K562 (cell line): ENCODE results near the gene ADAM15. TPM values are rescaled to one million over a fixed set of nuclear protein-coding genes. Genes with fewer than 3 reads are reported as not detected.

Source experiments
- BACH1 ChIP-seq: fragments of 200-800 bp; sonication (Bioruptor generic); IDR thresholded peaks from 2 replicates; pipeline ENCODE4 v1.6.1; 2016; ENCODE audit warnings: missing genetic modification characterization, missing compliant biosample characterization
- C11orf30 ChIP-seq: fragments of 450-650 bp; IDR thresholded peaks from 2 replicates; pipeline ENCODE4 v1.6.1; 2016; ENCODE audit warnings: low read depth, mild to moderate bottlenecking
- CSDE1 ChIP-seq, 2 experiments: fragments of 450-650 bp; IDR thresholded peaks; 2 replicates each; pipeline ENCODE4 v1.6.1; 2016; ENCODE audit warnings: mild to moderate bottlenecking in 1 of 2
- RB1 ChIP-seq: fragments of 450-650 bp; IDR thresholded peaks from 2 replicates; pipeline ENCODE4 v1.6.1; 2017; ENCODE audit warnings: low read depth, mild to moderate bottlenecking
- SRSF7 ChIP-seq: fragments of 200-400 bp; formaldehyde crosslinking; optimal IDR thresholded peaks from 2 replicates; pipeline ENCODE3; 2017; ENCODE audit warnings: mild to moderate bottlenecking, low read depth, low read length
- TOE1 ChIP-seq, 2 experiments: fragments of 450-650 bp in 1 of 2; sonication (generic) in 1 of 2; formaldehyde crosslinking in 1 of 2; IDR thresholded peaks; 2 replicates each; pipeline versions ENCODE4 v1.7.1 to v1.8.0; 2016 to 2022; ENCODE audit warnings: borderline replicate concordance in 2 of 2, mild to moderate bottlenecking in 2 of 2, antibody characterized with exemption in 1 of 2, inconsistent platforms in 1 of 2, low read depth in 1 of 2, missing genetic modification reagents in 1 of 2, moderate library complexity in 1 of 2
- WHSC1 ChIP-seq: IDR thresholded peaks from one replicate; pipeline ENCODE4 v1.6.1; 2012; ENCODE audit warnings: low read length, control low read depth, inconsistent platforms
- ZC3H11A ChIP-seq: IDR thresholded peaks from 2 replicates; pipeline ENCODE4 v1.6.1; 2012; ENCODE audit warnings: low read depth, low read length, improper control_type of control experiment
- ZNF12 ChIP-seq: sonication (generic); formaldehyde crosslinking; IDR thresholded peaks from 2 replicates; pipeline ENCODE4 v1.4.0; 2020; ENCODE audit warnings: mild to moderate bottlenecking, missing genetic modification reagents
- ZNF165 ChIP-seq: fragments of 250-450 bp; sonication (Bioruptor Pico); IDR thresholded peaks from 2 replicates; pipeline ENCODE4 v1.4.0; 2020; ENCODE audit warnings: borderline replicate concordance
- ZNF175 ChIP-seq: fragments of 200-800 bp; sonication (Bioruptor generic); IDR thresholded peaks from 2 replicates; pipeline ENCODE4 v1.6.1; 2016; ENCODE audit warnings: low read depth, mild to moderate bottlenecking, missing genetic modification characterization, missing compliant biosample characterization
- ZNF561 ChIP-seq: fragments of 450-650 bp; formaldehyde crosslinking; conservative IDR thresholded peaks from 2 replicates; pipeline ENCODE4 v1.4.0; 2020; ENCODE audit warnings: mild to moderate bottlenecking, moderate library complexity
- ZNF699 ChIP-seq: fragments of 250-450 bp; sonication (Bioruptor Pico); IDR thresholded peaks from 2 replicates; pipeline ENCODE4 v1.8.0; 2021; ENCODE audit warnings: mild to moderate bottlenecking, moderate library complexity; ENCODE audit not compliant: insufficient replicate concordance
- polyA plus RNA-seq, 8 experiments: library from polyadenylated mRNA; depleted of rRNA in 4 of 8; stranded (reverse) in 5 of 8; unstranded in 3 of 8; fragments of >200 nt; fragmentation: Nextera tagmentation in 2 of 8; fragmentation: Illumina TruSeq in 1 of 8; extraction: Ambion mirVana in 2 of 8; extraction: Trizol in 1 of 8; gene quantifications; 2 replicates each; pipeline versions ENCODE4 v1.2.1 to v1.2.3, GENCODE V29; 2011 to 2014; ENCODE audit warnings: inconsistent platforms in 1 of 8, missing spikeins in 1 of 8
- total RNA-seq, 7 experiments: library from RNA; depleted of rRNA in 6 of 7; stranded (reverse); fragments of >200 nt in 6 of 7; fragmentation: Illumina TruSeq in 2 of 7; extraction: Trizol in 2 of 7; gene quantifications; 2 replicates each; pipeline versions ENCODE4 v1.2.1 to v1.2.3, GENCODE V29; 2011 to 2021; ENCODE audit warnings: low replicate concordance in 1 of 7
- TF ChIP-seq, protein P1 (sequence below): fragments of 250-450 bp; sonication (Bioruptor Pico); IDR thresholded peaks from 2 replicates; pipeline ENCODE4 v1.8.0; 2021; ENCODE audit warnings: mild to moderate bottlenecking, moderate library complexity
- TF ChIP-seq, protein P2 (sequence below): sonication (generic); formaldehyde crosslinking; IDR thresholded peaks from 2 replicates; pipeline ENCODE4 v1.9.0; 2022; ENCODE audit warnings: mild to moderate bottlenecking, missing genetic modification reagents
- TF ChIP-seq, protein P3 (sequence below): sonication (generic); formaldehyde crosslinking; IDR thresholded peaks from 2 replicates; pipeline ENCODE4 v1.8.0; 2023; ENCODE audit warnings: mild to moderate bottlenecking, missing genetic modification reagents
- TF ChIP-seq, protein P4 (sequence below): fragments of 250-450 bp; sonication (Bioruptor Pico); IDR thresholded peaks from 2 replicates; pipeline ENCODE4 v1.4.0; 2020; ENCODE audit warnings: mild to moderate bottlenecking, moderate library complexity

The ADAM15 gene
- total and polyA plus RNA-seq, 9 of the 15 experiments (the other 6 are each of a cell fraction or from before 2014, with no cell fraction given): 0.69 to 72.3 (median 32.8) TPM

DNA sequence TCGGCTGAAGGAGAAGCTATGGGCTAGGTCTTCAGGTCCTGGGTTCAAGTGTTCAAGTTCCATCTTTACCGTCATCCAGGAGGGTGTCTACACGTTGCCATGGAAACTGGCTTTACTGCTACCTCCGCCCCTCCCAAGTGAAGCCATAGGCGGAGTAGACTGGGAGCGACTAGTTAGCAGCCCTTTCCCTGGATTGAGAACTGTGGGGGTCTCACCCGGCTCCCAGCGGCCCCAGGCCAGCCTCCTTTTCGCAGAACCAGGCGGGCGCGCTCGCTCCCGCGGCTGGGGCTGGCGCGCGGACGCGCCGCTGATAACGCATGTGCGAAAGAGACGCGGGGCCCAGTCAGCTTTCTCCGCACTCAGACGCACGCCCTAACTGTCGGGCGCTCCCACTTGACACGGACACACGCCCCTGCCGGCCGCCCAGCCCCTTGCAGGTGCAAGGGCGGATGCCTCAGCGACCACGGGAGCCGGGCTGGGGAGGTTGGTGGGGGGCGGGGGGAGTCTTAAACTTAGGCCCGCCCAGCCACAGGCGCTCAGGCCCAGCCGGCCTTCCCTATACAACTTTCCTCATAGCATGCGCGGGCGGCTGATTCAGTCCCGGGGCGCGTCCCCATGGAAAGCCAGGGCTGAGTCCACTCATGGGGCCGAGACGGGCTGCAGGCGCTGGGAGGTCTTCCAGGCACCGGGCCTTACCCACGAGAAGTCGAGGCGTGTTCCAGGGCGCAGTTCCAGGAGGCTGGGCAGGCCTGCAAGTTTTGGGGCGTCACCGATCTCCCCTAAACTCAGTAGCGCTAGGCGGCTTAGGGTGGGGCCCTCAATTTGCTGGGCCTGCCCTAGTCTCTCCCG is 19.8 kb downstream of the ADAM15 start (continued):
- TF ChIP-seq C11orf30: peak; percentile 39; the same call in 1 of the 2 replicates
- no peak for TF ChIP-seq WHSC1
- no peak for TF ChIP-seq ZNF699
- TF ChIP-seq RB1: peak; percentile 71; the same call in 1 of the 2 replicates
- TF ChIP-seq, protein P1, sequence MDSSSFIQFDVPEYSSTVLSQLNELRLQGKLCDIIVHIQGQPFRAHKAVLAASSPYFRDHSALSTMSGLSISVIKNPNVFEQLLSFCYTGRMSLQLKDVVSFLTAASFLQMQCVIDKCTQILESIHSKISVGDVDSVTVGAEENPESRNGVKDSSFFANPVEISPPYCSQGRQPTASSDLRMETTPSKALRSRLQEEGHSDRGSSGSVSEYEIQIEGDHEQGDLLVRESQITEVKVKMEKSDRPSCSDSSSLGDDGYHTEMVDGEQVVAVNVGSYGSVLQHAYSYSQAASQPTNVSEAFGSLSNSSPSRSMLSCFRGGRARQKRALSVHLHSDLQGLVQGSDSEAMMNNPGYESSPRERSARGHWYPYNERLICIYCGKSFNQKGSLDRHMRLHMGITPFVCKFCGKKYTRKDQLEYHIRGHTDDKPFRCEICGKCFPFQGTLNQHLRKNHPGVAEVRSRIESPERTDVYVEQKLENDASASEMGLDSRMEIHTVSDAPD (CRISPR knock-in tag): no peak
- TF ChIP-seq CSDE1 (IDR thresholded peaks at IDR 0.05): peak in 1 of 2 experiments; percentile 70; a peak in 1 of 4 replicates
- TF ChIP-seq, protein P2, sequence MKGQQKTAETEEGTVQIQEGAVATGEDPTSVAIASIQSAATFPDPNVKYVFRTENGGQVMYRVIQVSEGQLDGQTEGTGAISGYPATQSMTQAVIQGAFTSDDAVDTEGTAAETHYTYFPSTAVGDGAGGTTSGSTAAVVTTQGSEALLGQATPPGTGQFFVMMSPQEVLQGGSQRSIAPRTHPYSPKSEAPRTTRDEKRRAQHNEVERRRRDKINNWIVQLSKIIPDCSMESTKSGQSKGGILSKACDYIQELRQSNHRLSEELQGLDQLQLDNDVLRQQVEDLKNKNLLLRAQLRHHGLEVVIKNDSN (CRISPR knock-in tag): no peak; the same call in 1 of the 2 replicates
- TF ChIP-seq BACH1 (tag): no peak
- 0 out of 2 replicates have a peak, but pooled peaks have one; percentile 37 for TF ChIP-seq ZNF12 (CRISPR knock-in tag)
- no peak for TF ChIP-seq ZNF165 (CRISPR knock-in tag)
- TF ChIP-seq, protein P3, sequence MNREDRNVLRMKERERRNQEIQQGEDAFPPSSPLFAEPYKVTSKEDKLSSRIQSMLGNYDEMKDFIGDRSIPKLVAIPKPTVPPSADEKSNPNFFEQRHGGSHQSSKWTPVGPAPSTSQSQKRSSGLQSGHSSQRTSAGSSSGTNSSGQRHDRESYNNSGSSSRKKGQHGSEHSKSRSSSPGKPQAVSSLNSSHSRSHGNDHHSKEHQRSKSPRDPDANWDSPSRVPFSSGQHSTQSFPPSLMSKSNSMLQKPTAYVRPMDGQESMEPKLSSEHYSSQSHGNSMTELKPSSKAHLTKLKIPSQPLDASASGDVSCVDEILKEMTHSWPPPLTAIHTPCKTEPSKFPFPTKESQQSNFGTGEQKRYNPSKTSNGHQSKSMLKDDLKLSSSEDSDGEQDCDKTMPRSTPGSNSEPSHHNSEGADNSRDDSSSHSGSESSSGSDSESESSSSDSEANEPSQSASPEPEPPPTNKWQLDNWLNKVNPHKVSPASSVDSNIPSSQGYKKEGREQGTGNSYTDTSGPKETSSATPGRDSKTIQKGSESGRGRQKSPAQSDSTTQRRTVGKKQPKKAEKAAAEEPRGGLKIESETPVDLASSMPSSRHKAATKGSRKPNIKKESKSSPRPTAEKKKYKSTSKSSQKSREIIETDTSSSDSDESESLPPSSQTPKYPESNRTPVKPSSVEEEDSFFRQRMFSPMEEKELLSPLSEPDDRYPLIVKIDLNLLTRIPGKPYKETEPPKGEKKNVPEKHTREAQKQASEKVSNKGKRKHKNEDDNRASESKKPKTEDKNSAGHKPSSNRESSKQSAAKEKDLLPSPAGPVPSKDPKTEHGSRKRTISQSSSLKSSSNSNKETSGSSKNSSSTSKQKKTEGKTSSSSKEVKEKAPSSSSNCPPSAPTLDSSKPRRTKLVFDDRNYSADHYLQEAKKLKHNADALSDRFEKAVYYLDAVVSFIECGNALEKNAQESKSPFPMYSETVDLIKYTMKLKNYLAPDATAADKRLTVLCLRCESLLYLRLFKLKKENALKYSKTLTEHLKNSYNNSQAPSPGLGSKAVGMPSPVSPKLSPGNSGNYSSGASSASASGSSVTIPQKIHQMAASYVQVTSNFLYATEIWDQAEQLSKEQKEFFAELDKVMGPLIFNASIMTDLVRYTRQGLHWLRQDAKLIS (CRISPR knock-in tag): 0 out of 2 replicates have a peak, but pooled peaks have one; percentile 68
- no peak for TF ChIP-seq SRSF7
- TF ChIP-seq TOE1 (IDR thresholded peaks at IDR 0.05; ENCODE audit: borderline replicate concordance): no peak; the same call in 1 of the 2 replicates
- no peak for TF ChIP-seq TOE1 (CRISPR knock-in tag; IDR thresholded peaks at IDR 0.05; ENCODE audit: borderline replicate concordance, low read depth)
- TF ChIP-seq ZNF561: no peak
- TF ChIP-seq ZNF175 (CRISPR knock-in tag): peak; percentile 33; the same call in 1 of the 2 replicates
- TF ChIP-seq, protein P4, sequence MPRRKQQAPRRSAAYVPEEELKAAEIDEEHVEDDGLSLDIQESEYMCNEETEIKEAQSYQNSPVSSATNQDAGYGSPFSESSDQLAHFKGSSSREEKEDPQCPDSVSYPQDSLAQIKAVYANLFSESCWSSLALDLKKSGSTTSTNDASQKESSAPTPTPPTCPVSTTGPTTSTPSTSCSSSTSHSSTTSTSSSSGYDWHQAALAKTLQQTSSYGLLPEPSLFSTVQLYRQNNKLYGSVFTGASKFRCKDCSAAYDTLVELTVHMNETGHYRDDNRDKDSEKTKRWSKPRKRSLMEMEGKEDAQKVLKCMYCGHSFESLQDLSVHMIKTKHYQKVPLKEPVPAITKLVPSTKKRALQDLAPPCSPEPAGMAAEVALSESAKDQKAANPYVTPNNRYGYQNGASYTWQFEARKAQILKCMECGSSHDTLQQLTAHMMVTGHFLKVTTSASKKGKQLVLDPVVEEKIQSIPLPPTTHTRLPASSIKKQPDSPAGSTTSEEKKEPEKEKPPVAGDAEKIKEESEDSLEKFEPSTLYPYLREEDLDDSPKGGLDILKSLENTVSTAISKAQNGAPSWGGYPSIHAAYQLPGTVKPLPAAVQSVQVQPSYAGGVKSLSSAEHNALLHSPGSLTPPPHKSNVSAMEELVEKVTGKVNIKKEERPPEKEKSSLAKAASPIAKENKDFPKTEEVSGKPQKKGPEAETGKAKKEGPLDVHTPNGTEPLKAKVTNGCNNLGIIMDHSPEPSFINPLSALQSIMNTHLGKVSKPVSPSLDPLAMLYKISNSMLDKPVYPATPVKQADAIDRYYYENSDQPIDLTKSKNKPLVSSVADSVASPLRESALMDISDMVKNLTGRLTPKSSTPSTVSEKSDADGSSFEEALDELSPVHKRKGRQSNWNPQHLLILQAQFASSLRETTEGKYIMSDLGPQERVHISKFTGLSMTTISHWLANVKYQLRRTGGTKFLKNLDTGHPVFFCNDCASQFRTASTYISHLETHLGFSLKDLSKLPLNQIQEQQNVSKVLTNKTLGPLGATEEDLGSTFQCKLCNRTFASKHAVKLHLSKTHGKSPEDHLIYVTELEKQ (CRISPR knock-in tag): no peak
- no peak for TF ChIP-seq ZC3H11A
